IMR-90 (cell line): ENCODE results near the gene LRRC7. TPM values are rescaled to one million over a fixed set of nuclear protein-coding genes. Genes with fewer than 3 reads are reported as not detected.

Source experiments
- ATAC-seq: fragments of 200-7000 bp; cut with Tn5 transposase; 2 replicates; pipeline ENCODE4 v1.9.1; 2020; ENCODE audit warnings: low read depth, mild to moderate bottlenecking, moderate library complexity
- BruUV-seq: library from RNA; stranded (reverse); fragments of 400-500 nt; replicated peaks from 2 replicates; lab custom pipeline; 2021; lab: Mats Ljungman, UMichigan
- CTCF ChIA-PET: fragments of 300-600 bp; formaldehyde crosslinking; extraction: SDS; loops from one replicate; lab custom pipeline; 2021; ENCODE audit warnings: antibody characterized with exemption; lab: Yijun Ruan, JAX
- POLR2A ChIA-PET: fragments of 300-600 bp; sonication (Branson Sonifier 250); formaldehyde crosslinking; loops from one replicate; lab custom pipeline; 2022; ENCODE audit warnings: antibody characterized with exemption; ENCODE audit not compliant: unreplicated experiment; lab: Charles Lee
- DNase-seq: peaks from one replicate; pipeline ENCODE4 v3.0.0; 2013
- H2AFZ ChIP-seq: replicated peaks from 2 replicates; pipeline ENCODE3; 2013; ENCODE audit warnings: low read length, mild to moderate bottlenecking; ENCODE audit not compliant: poor library complexity
- H2AK5ac ChIP-seq: 2 replicates; pipeline ENCODE4 v1.6.1; 2013; ENCODE audit warnings: low read depth, low read length, inconsistent platforms
- H2AK9ac ChIP-seq: replicated peaks from 2 replicates; pipeline ENCODE3; 2013; ENCODE audit warnings: mild to moderate bottlenecking, low read depth, low read length, moderate library complexity; ENCODE audit not compliant: poor library complexity
- H2BK120ac ChIP-seq: 2 replicates; pipeline ENCODE4 v1.6.1; 2013; ENCODE audit warnings: low read depth, low read length, inconsistent platforms
- H2BK15ac ChIP-seq: 3 replicates; pipeline ENCODE4 v1.6.1; 2013; ENCODE audit warnings: low read depth, low read length, inconsistent platforms
- H2BK20ac ChIP-seq: 2 replicates; pipeline ENCODE4 v1.6.1; 2013; ENCODE audit warnings: low read depth, mild to moderate bottlenecking, inconsistent platforms, low read length, moderate library complexity
- H2BK5ac ChIP-seq: 2 replicates; pipeline ENCODE4 v1.6.1; 2013; ENCODE audit warnings: mild to moderate bottlenecking, low read depth, low read length, inconsistent platforms; ENCODE audit not compliant: poor library complexity, severe bottlenecking
- H3K14ac ChIP-seq: replicated peaks from 2 replicates; pipeline ENCODE4 v1.6.1; 2013; ENCODE audit warnings: low read depth, low read length, inconsistent platforms
- H3K18ac ChIP-seq: 2 replicates; pipeline ENCODE4 v1.6.1; 2013; ENCODE audit warnings: low read depth, low read length, control low read depth
- H3K23ac ChIP-seq: 2 replicates; pipeline ENCODE4 v1.6.1; 2013; ENCODE audit warnings: low read depth, low read length, inconsistent platforms
- H3K27ac ChIP-seq: 2 replicates; pipeline ENCODE4 v1.5.1; 2013; ENCODE audit warnings: mild to moderate bottlenecking, control low read depth, low read length; ENCODE audit not compliant: insufficient read depth
- H3K27me3 ChIP-seq: 2 replicates; pipeline ENCODE4 v1.6.1; 2013; ENCODE audit warnings: low read length; ENCODE audit not compliant: control insufficient read depth, insufficient read depth
- H3K36me3 ChIP-seq: 2 replicates; pipeline ENCODE4 v1.6.1; 2013; ENCODE audit warnings: low read length, mixed read lengths; ENCODE audit not compliant: control insufficient read depth, insufficient read depth
- H3K4ac ChIP-seq: 2 replicates; pipeline ENCODE4 v1.6.1; 2013; ENCODE audit warnings: low read depth, low read length, inconsistent platforms
- H3K4me1 ChIP-seq: 2 replicates; pipeline ENCODE4 v1.6.1; 2013; ENCODE audit warnings: low read length, mixed read lengths; ENCODE audit not compliant: control insufficient read depth, insufficient read depth
- H3K4me2 ChIP-seq: 2 replicates; pipeline ENCODE4 v1.6.1; 2013; ENCODE audit warnings: low read depth, mild to moderate bottlenecking, control low read depth, low read length, moderate library complexity
- H3K4me3 ChIP-seq: 2 replicates; pipeline ENCODE4 v1.5.1; 2013; ENCODE audit warnings: low read depth, mild to moderate bottlenecking, control low read depth, low read length, moderate library complexity; ENCODE audit not compliant: insufficient read depth
- H3K56ac ChIP-seq: 2 replicates; pipeline ENCODE4 v1.6.1; 2013; ENCODE audit warnings: low read length, inconsistent platforms; ENCODE audit not compliant: insufficient read depth; ENCODE audit errors: extremely low read depth
- H3K79me1 ChIP-seq, 2 experiments: 2 replicates each; pipeline ENCODE4 v1.6.1; 2013; ENCODE audit warnings: low read length in 2 of 2, inconsistent platforms in 1 of 2, low read depth in 1 of 2
- H3K9ac ChIP-seq: 2 replicates; pipeline ENCODE4 v1.6.1; 2013; ENCODE audit warnings: low read depth, low read length, control low read depth
- H3K9me1 ChIP-seq: 2 replicates; pipeline ENCODE4 v1.6.1; 2013; ENCODE audit warnings: low read length, inconsistent platforms; ENCODE audit not compliant: insufficient read depth
- H3K9me3 ChIP-seq: 2 replicates; pipeline ENCODE4 v1.6.1; 2013; ENCODE audit warnings: low read length; ENCODE audit not compliant: control insufficient read depth, insufficient read depth
- H4K20me1 ChIP-seq: 2 replicates; pipeline ENCODE4 v1.6.1; 2013; ENCODE audit warnings: low read length, inconsistent platforms; ENCODE audit not compliant: insufficient read depth
- H4K5ac ChIP-seq: 2 replicates; pipeline ENCODE4 v1.6.1; 2013; ENCODE audit warnings: mild to moderate bottlenecking, low read depth, low read length, control low read depth
- H4K8ac ChIP-seq, 2 experiments: 2 replicates each; pipeline ENCODE4 v1.6.1; 2013; ENCODE audit warnings: low read depth in 2 of 2, low read length in 2 of 2, control low read depth in 1 of 2, inconsistent platforms in 1 of 2
- H4K91ac ChIP-seq: 2 replicates; pipeline ENCODE4 v1.6.1; 2013; ENCODE audit warnings: low read depth, low read length, inconsistent platforms; ENCODE audit not compliant: insufficient read depth
- BHLHE40 ChIP-seq: fragments of 150-350 bp; IDR thresholded peaks from 2 replicates; pipeline ENCODE4 v1.6.1; 2016; ENCODE audit warnings: mild to moderate bottlenecking, low read depth, low read length
- CEBPB ChIP-seq: IDR thresholded peaks from 2 replicates; pipeline ENCODE4 v1.6.1; 2012; ENCODE audit warnings: low read depth, low read length, improper control_type of control experiment
- CHD1 ChIP-seq: IDR thresholded peaks from 2 replicates; pipeline ENCODE4 v1.6.1; 2012; ENCODE audit warnings: low read depth, low read length, improper control_type of control experiment
- MAZ ChIP-seq: IDR thresholded peaks from 2 replicates; pipeline ENCODE4 v1.6.1; 2012; ENCODE audit warnings: low read depth, mild to moderate bottlenecking, low read length, improper control_type of control experiment, moderate library complexity, borderline replicate concordance
- MXI1 ChIP-seq: IDR thresholded peaks from 2 replicates; pipeline ENCODE4 v1.6.1; 2012; ENCODE audit warnings: low read depth, mild to moderate bottlenecking, low read length, moderate library complexity, borderline replicate concordance
- NFE2L2 ChIP-seq: fragments of 150-350 bp; IDR thresholded peaks from 2 replicates; pipeline ENCODE4 v1.6.1; 2016; ENCODE audit warnings: low read depth, mild to moderate bottlenecking, low read length
- POLR2A ChIP-seq: IDR thresholded peaks from 2 replicates; pipeline ENCODE4 v1.6.1; 2012; ENCODE audit warnings: mild to moderate bottlenecking, low read depth, low read length
- RAD21 ChIP-seq: IDR thresholded peaks from 2 replicates; pipeline ENCODE4 v1.6.1; 2012; ENCODE audit warnings: low read length, improper control_type of control experiment
- RCOR1 ChIP-seq: IDR thresholded peaks from 2 replicates; pipeline ENCODE4 v1.6.1; 2012; ENCODE audit warnings: mild to moderate bottlenecking, low read length, improper control_type of control experiment; ENCODE audit not compliant: insufficient replicate concordance
- RFX5 ChIP-seq: IDR thresholded peaks from 2 replicates; pipeline ENCODE4 v1.8.0; 2012; ENCODE audit warnings: low read depth, mild to moderate bottlenecking, low read length, moderate library complexity
- SMC3 ChIP-seq: fragments of 150-350 bp; IDR thresholded peaks from 2 replicates; pipeline ENCODE4 v1.6.1; 2016; ENCODE audit warnings: low read depth, mild to moderate bottlenecking, antibody characterized with exemption, low read length, moderate library complexity
- WGBS, 2 experiments: methylation state at CpG; one replicate each; pipeline versions ENCODE4 v1.1.5 to v1.1.7; 2013; ENCODE audit warnings: missing lambda C conversion rate in 2 of 2; ENCODE audit not compliant: insufficient read length in 1 of 2; ENCODE audit errors: extremely low coverage in 2 of 2; 5-methylcytosine and 5-hydroxymethylcytosine counted together
- dilution Hi-C: fragments of 300-500 bp; cut with HindIII; formaldehyde crosslinking; loops from one replicate; pipeline ENCODE4 v1.14.3; 2018; ENCODE audit warnings: low sequenced_read_pairs; ENCODE audit not compliant: unreplicated experiment
- in situ Hi-C: fragments of 300-500 bp; cut with MboI; formaldehyde crosslinking; loops from 3 replicates; pipeline ENCODE4 v1.14.3; 2019; ENCODE audit warnings: low sequenced_read_pairs, inconsistent platforms, mixed read lengths
- intact Hi-C: fragments of 100-400 bp; cut with micrococcal nuclease; formaldehyde crosslinking; loops from 2 replicates; pipeline ENCODE4 v1.10.0; 2022
- polyA plus RNA-seq, 3 experiments: library from polyadenylated mRNA; depleted of rRNA; stranded (reverse); fragments of >200 nt; gene quantifications; 2 replicates each; pipeline ENCODE4 v1.2.3, GENCODE V29; 2012; ENCODE audit warnings: low replicate concordance in 1 of 3
- total RNA-seq: library from RNA; depleted of rRNA; stranded (reverse); fragments of >200 nt; gene quantifications from 2 replicates; pipeline ENCODE4 v1.2.3, GENCODE V29; 2012
- TF ChIP-seq, protein P1 (sequence below): fragments of 150-350 bp; IDR thresholded peaks from 2 replicates; pipeline ENCODE4 v1.6.1; 2017; ENCODE audit warnings: mild to moderate bottlenecking, antibody characterized with exemption, low read length, low read depth
- TF ChIP-seq, protein P2 (sequence below): conservative IDR thresholded peaks from 2 replicates; pipeline ENCODE4 v1.5.1; 2012; ENCODE audit warnings: mild to moderate bottlenecking, low read depth, low read length, improper control_type of control experiment

LRRC7 gene
- total and polyA plus RNA-seq, 2 of the 4 experiments (the other 2 are of a cell fraction), result under 0.01 to 0.02 TPM

DNA sequence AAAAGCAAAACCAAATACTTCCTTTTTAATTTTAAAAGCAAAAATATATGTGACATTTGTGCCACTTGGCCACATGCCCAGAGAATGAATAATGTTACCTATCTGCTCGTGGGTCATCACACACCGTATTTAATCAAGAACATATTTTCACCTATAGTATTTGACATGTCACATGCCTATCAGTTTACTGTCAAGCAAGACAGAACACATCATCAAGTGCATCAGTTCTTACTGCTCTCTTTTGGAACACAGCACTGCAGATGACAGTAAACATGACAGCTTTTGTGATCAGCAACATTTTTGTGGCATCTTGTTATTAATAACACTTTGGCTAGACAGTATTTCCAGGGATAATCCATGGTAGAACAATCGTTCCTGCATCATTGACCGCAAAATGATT is 134.4 kb downstream of the LRRC7 start:
- H4K20me1 ChIP-seq, result no peaks in the 10 kb centered on the region
- H4K8ac ChIP-seq, result no peak overlapping the region
- CTCF ChIA-PET, result no interaction called here
- H2BK15ac ChIP-seq, result no peak overlapping the region
- POLR2A ChIA-PET, result no interaction called here
- H3K4me1 ChIP-seq, result no peaks in the 10 kb centered on the region
- no peak overlapping the region for H3K14ac ChIP-seq
- H3K9me3 ChIP-seq, result no peaks in the 10 kb centered on the region
- in situ Hi-C loops, result no loop called here
- no peak overlapping the region for H3K4me3 ChIP-seq
- dilution Hi-C loops, result no loop called here
- H3K4me2 ChIP-seq, result no peak overlapping the region
- no peak overlapping the region for H3K9ac ChIP-seq
- H3K9me1 ChIP-seq, result no peaks in the 10 kb centered on the region
- no peak overlapping the region for H2AFZ ChIP-seq
- no peak overlapping the region for H2BK120ac ChIP-seq
- DNase-seq, result no peak
- 40% methylated on average over 1 of the region's 4 CpGs; no CpG with 5 or more reads in 1 of the 2 experiments for WGBS, 2 experiments
- H2AK5ac ChIP-seq, result no peak overlapping the region
- no peaks in the 10 kb centered on the region for H3K27me3 ChIP-seq
- TF ChIP-seq BHLHE40, result no peak
- TF ChIP-seq RAD21, result no peak
- TF ChIP-seq CEBPB, result no peak
- no peak for TF ChIP-seq MAZ
- TF ChIP-seq POLR2A, result no peak
- TF ChIP-seq MXI1, result no peak
- TF ChIP-seq, protein P1, sequence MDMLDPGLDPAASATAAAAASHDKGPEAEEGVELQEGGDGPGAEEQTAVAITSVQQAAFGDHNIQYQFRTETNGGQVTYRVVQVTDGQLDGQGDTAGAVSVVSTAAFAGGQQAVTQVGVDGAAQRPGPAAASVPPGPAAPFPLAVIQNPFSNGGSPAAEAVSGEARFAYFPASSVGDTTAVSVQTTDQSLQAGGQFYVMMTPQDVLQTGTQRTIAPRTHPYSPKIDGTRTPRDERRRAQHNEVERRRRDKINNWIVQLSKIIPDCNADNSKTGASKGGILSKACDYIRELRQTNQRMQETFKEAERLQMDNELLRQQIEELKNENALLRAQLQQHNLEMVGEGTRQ, result no peak
- TF ChIP-seq, protein P2, sequence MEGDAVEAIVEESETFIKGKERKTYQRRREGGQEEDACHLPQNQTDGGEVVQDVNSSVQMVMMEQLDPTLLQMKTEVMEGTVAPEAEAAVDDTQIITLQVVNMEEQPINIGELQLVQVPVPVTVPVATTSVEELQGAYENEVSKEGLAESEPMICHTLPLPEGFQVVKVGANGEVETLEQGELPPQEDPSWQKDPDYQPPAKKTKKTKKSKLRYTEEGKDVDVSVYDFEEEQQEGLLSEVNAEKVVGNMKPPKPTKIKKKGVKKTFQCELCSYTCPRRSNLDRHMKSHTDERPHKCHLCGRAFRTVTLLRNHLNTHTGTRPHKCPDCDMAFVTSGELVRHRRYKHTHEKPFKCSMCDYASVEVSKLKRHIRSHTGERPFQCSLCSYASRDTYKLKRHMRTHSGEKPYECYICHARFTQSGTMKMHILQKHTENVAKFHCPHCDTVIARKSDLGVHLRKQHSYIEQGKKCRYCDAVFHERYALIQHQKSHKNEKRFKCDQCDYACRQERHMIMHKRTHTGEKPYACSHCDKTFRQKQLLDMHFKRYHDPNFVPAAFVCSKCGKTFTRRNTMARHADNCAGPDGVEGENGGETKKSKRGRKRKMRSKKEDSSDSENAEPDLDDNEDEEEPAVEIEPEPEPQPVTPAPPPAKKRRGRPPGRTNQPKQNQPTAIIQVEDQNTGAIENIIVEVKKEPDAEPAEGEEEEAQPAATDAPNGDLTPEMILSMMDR, result no peak
- TF ChIP-seq CHD1, result no peak
- no peak for TF ChIP-seq SMC3
- no peak for TF ChIP-seq RFX5
- TF ChIP-seq RCOR1, result no peak
- TF ChIP-seq NFE2L2, result no peak
- H3K36me3 ChIP-seq, result no peaks in the 10 kb centered on the region
- BruUV-seq, result no TSS peak
- H4K5ac ChIP-seq, result no peak overlapping the region
- H4K91ac ChIP-seq, result no peak overlapping the region
- H3K18ac ChIP-seq, result no peak overlapping the region
- H2AK9ac ChIP-seq, result no peak overlapping the region
- H3K79me1 ChIP-seq, result no peaks in the 10 kb centered on the region
- H3K56ac ChIP-seq, result no peak overlapping the region; the same call in 1 of the 2 replicates
- intact Hi-C loops, result no loop called here
- H3K4ac ChIP-seq, result no peak overlapping the region
- H2BK20ac ChIP-seq, result no peak overlapping the region
- H2BK5ac ChIP-seq, result no peak overlapping the region
- H3K23ac ChIP-seq, result no peak overlapping the region
- no peak for ATAC-seq
- no peak overlapping the region for H3K27ac ChIP-seq
